Natural killer cell (primary cell): ENCODE data around the gene KIRREL3. TPM values are rescaled to one million over a fixed set of nuclear protein-coding genes. Genes with fewer than 3 reads are reported as not detected.

ENCODE experiments used
- ATAC-seq, 3 donors: fragments of 150-1000 bp in 2 of 3; fragments of 200-7000 bp in 1 of 3; cut with Tn5 transposase; 1 replicate in 1 of 3; 2 replicates in 2 of 3; pipeline ENCODE4 v1.10.0; 2021; ENCODE audit warnings: mild to moderate bottlenecking in 2 of 3, moderate library complexity in 2 of 3
- DNase-seq, 2 donors: peaks; one replicate each; pipeline versions ENCODE4 v3.0.0 to v3.0.0-alpha.2; 2013 to 2021; ENCODE audit warnings: mixed read lengths in 1 of 2
- H3K27ac ChIP-seq: one replicate; pipeline ENCODE4 v1.5.1; 2013; ENCODE audit warnings: mild to moderate bottlenecking, low read length
- H3K27me3 ChIP-seq: one replicate; pipeline ENCODE4 v1.6.1; 2013; ENCODE audit warnings: low read length; ENCODE audit not compliant: control insufficient read depth, insufficient read depth
- H3K36me3 ChIP-seq: one replicate; pipeline ENCODE4 v1.6.1; 2013; ENCODE audit warnings: low read length; ENCODE audit not compliant: control insufficient read depth, insufficient read depth
- H3K4me1 ChIP-seq: one replicate; pipeline ENCODE4 v1.6.1; 2013; ENCODE audit warnings: low read length; ENCODE audit not compliant: control insufficient read depth, insufficient read depth
- H3K4me3 ChIP-seq: one replicate; pipeline ENCODE4 v1.5.1; 2013; ENCODE audit warnings: low read length
- H3K9me3 ChIP-seq: one replicate; pipeline ENCODE4 v1.6.1; 2013; ENCODE audit warnings: low read length; ENCODE audit not compliant: control insufficient read depth, insufficient read depth
- H3K27ac Mint-ChIP-seq, 2 donors: one replicate each; pipeline ENCODE4 v1.8.0; 2022; ENCODE audit warnings: mild to moderate bottlenecking in 2 of 2, mixed read lengths in 2 of 2, moderate library complexity in 1 of 2
- H3K27me3 Mint-ChIP-seq, 2 donors: one replicate each; pipeline ENCODE4 v1.8.0; 2022; ENCODE audit warnings: low read depth in 2 of 2, mixed read lengths in 2 of 2
- H3K36me3 Mint-ChIP-seq: one replicate; pipeline ENCODE4 v1.8.0; 2022; ENCODE audit warnings: mixed read lengths
- H3K4me1 Mint-ChIP-seq, 2 donors: one replicate each; pipeline ENCODE4 v1.8.0; 2022; ENCODE audit warnings: mixed read lengths in 2 of 2
- H3K4me3 Mint-ChIP-seq: one replicate; pipeline ENCODE4 v1.8.0; 2022; ENCODE audit warnings: mild to moderate bottlenecking, moderate library complexity, mixed read lengths
- H3K9me3 Mint-ChIP-seq, 2 donors: one replicate each; pipeline ENCODE4 v1.8.0; 2022; ENCODE audit warnings: mixed read lengths in 2 of 2
- CTCF ChIP-seq: fragments of 200-600 bp; IDR thresholded peaks from one replicate; pipeline ENCODE4 v1.8.0; 2022; ENCODE audit warnings: antibody characterized with exemption
- WGBS: methylation state at CpG from one replicate; pipeline ENCODE4 v1.1.7; 2013; ENCODE audit warnings: missing lambda C conversion rate; ENCODE audit not compliant: insufficient coverage; 5-methylcytosine and 5-hydroxymethylcytosine counted together
- intact Hi-C: fragments of 100-400 bp; cut with micrococcal nuclease; formaldehyde crosslinking; loops from one replicate; pipeline ENCODE4 v1.14.2; 2022
- total RNA-seq, 4 donors: library from RNA; stranded (reverse); fragments of 120-200 nt in 1 of 4; gene quantifications; one replicate each; pipeline versions ENCODE4 v1.2.3 to v1.2.4, GENCODE V29; 2013 to 2022

The KIRREL3 gene
- total RNA-seq, 3 donors from 2014 or later (not counting 1 experiment from before 2014, with no cell fraction given), result not detected

DNA sequence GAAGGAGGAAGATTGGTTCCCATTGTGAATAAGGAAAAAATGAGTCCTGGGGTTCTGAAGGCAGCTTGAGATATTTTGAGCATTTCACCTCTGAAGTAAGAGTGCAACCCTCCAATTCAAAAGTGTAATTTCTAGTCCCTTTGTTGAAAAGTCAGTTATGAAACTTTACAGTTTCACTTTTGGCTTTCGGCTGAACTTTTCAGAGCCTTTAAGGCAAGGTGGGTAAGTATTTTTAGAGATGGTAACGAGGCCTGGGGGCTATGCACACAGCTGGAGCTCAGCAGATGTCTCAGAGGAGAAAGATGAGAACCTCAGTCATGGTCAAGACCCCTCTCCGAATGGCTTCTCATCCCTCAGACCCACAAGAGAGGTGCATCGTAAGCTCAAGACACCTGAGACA lies 267.6 kb downstream of the KIRREL3 start:
- Mint-ChIP-seq H3K4me1 (peaks cover 44 to 45% of the 10 kb centered on the region in 2 donors), H3K36me3 (no peaks in the 10 kb centered on the region), H3K27me3 (no peaks in the 10 kb centered on the region), H3K4me3 (peak overlapping the region; percentile 53), H3K9me3 (no peaks in the 10 kb centered on the region), H3K27ac (peak overlapping the region; percentile 60 to 68)
- Histone ChIP-seq H3K27me3 (no peaks in the 10 kb centered on the region), H3K27ac (no peak overlapping the region), H3K4me1 (peaks cover 40% of the 10 kb centered on the region), H3K36me3 (no peaks in the 10 kb centered on the region), H3K9me3 (no peaks in the 10 kb centered on the region), H3K4me3 (no peak overlapping the region)
- ATAC-seq (no peak), DNase-seq (no peak)
- intact Hi-C loops, result loop anchor here (10.0 kb wide), 1 partner anchor 58 kb away; no protein-coding TSS in a partner anchor
- 55% methylated on average over 3 of the region's 4 CpGs for WGBS
- no peak for TF ChIP-seq CTCF

DNA sequence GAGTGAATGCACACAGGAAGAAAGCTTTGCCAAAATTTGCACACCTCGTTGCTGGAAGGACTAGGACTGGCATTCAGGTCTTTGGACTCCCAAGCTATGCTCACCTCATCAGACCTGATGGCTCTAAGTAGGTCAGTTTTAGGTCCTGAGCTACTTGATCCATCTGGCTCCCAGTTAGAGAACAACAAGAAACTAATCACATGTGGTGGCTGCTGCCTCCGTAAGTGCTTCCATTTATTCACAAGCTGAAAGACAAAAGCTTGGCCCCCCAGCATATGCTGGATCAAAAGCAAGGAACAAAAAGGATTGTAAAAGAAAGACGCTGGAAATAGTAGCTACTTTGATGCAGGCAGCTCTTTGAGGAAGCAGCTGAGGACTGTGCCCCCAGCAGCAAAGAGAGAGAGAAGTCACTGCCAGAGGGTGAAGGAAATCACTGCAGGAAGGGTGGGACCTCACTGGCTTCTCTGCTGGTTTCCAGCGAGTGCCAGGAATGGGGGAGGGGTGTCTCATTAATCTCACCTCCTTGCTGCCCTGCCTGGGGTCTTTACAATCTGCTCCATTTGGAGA lies 268.9 kb downstream of the KIRREL3 start:
- H3K9me3 Mint-ChIP-seq, result no peaks in the 10 kb centered on the region
- no peaks in the 10 kb centered on the region for H3K9me3 ChIP-seq
- H3K36me3 ChIP-seq, result no peaks in the 10 kb centered on the region
- H3K27ac ChIP-seq, result no peak overlapping the region
- intact Hi-C loops, result loop anchor here (10.0 kb wide), 1 partner anchor 57 kb away; no protein-coding TSS in a partner anchor
- no peaks in the 10 kb centered on the region for H3K36me3 Mint-ChIP-seq
- H3K27ac Mint-ChIP-seq, result no peak overlapping the region
- TF ChIP-seq CTCF, result no peak
- peak overlapping the region; percentile 53 for H3K4me3 Mint-ChIP-seq
- no peaks in the 10 kb centered on the region for H3K27me3 Mint-ChIP-seq
- H3K27me3 ChIP-seq, result no peaks in the 10 kb centered on the region
- 28% methylated on average over 4 of the region's 4 CpGs for WGBS
- H3K4me1 Mint-ChIP-seq, result peaks cover 44 to 45% of the 10 kb centered on the region in 2 donors
- no peak for DNase-seq
- ATAC-seq, result no peak
- H3K4me3 ChIP-seq, result no peak overlapping the region
- H3K4me1 ChIP-seq, result peaks cover 40% of the 10 kb centered on the region

- no peak overlapping the region for H3K27ac ChIP-seq
- H3K27ac Mint-ChIP-seq, result no peak overlapping the region
- no peaks in the 10 kb centered on the region for H3K36me3 ChIP-seq
- H3K27me3 Mint-ChIP-seq, result no peaks in the 10 kb centered on the region
- no peak overlapping the region for H3K4me3 Mint-ChIP-seq
- H3K9me3 ChIP-seq, result no peaks in the 10 kb centered on the region
- intact Hi-C loops, result no loop called here
- 83% methylated on average over 5 of the region's 5 CpGs for WGBS
- ATAC-seq (no peak), DNase-seq (no peak)
- peaks cover 15% of the 10 kb centered on the region in 2 donors for H3K4me1 Mint-ChIP-seq
- H3K4me3 ChIP-seq, result no peak overlapping the region
- no peaks in the 10 kb centered on the region for H3K36me3 Mint-ChIP-seq
- no peak for TF ChIP-seq CTCF
- peaks cover 19% of the 10 kb centered on the region for H3K4me1 ChIP-seq
- no peaks in the 10 kb centered on the region for H3K27me3 ChIP-seq
- H3K9me3 Mint-ChIP-seq, result no peaks in the 10 kb centered on the region
Measured at GRCh38 chr11:126727381-126727780, 273.2 kb downstream of the KIRREL3 start.

GRCh38 chr11:126725521-126725920 lies 275.0 kb downstream of the KIRREL3 start:
- Histone ChIP-seq H3K27me3 (no peaks in the 10 kb centered on the region), H3K9me3 (no peaks in the 10 kb centered on the region), H3K27ac (no peak overlapping the region), H3K4me3 (no peak overlapping the region), H3K36me3 (no peaks in the 10 kb centered on the region), H3K4me1 (peaks cover 4% of the 10 kb centered on the region)
- Mint-ChIP-seq H3K27ac (no peak overlapping the region), H3K9me3 (no peaks in the 10 kb centered on the region), H3K36me3 (no peaks in the 10 kb centered on the region), H3K27me3 (no peaks in the 10 kb centered on the region), H3K4me3 (no peak overlapping the region), H3K4me1 (no peaks in the 10 kb centered on the region)
- ATAC-seq (no peak), DNase-seq (no peak)
- no peak for TF ChIP-seq CTCF
- intact Hi-C loops, result no loop called here
- WGBS, result 84% methylated on average over 7 of the region's 7 CpGs
